Smooth muscle cell (in vitro differentiated cells): ENCODE data around the gene RNF223. TPM values are rescaled to one million over a fixed set of nuclear protein-coding genes. Genes with fewer than 3 reads are reported as not detected.

ENCODE experiments used
- DNase-seq: peaks from one replicate; lab custom pipeline; 2025; ENCODE audit not compliant: unreplicated experiment; lab: John Stamatoyannopoulos, UW
- H2AFZ ChIP-seq: fragments of 200-600 bp; sonication (generic); 2 replicates; pipeline ENCODE4 v1.6.0; 2016; ENCODE audit warnings: antibody characterized with exemption, low read depth, mild to moderate bottlenecking
- H3F3A ChIP-seq: fragments of 200-600 bp; sonication (generic); 2 replicates; pipeline ENCODE4 v1.6.0; 2017; ENCODE audit warnings: antibody characterized with exemption, low read depth
- H3K27ac ChIP-seq: fragments of 200-600 bp; sonication (generic); 2 replicates; pipeline ENCODE4 v1.5.1; 2016; ENCODE audit warnings: low read depth, mild to moderate bottlenecking
- H3K27me3 ChIP-seq: fragments of 200-600 bp; sonication (generic); 2 replicates; pipeline ENCODE4 v1.6.1; 2016; ENCODE audit warnings: low read depth, mild to moderate bottlenecking
- H3K36me3 ChIP-seq: fragments of 200-600 bp; sonication (generic); 2 replicates; pipeline ENCODE4 v1.5.1; 2016; ENCODE audit warnings: low read depth
- H3K4me1 ChIP-seq: fragments of 200-600 bp; sonication (generic); 2 replicates; pipeline ENCODE4 v1.5.1; 2016; ENCODE audit warnings: low read depth
- H3K4me2 ChIP-seq: fragments of 200-600 bp; sonication (generic); 2 replicates; pipeline ENCODE4 v1.6.0; 2016; ENCODE audit warnings: mild to moderate bottlenecking
- H3K4me3 ChIP-seq: fragments of 200-600 bp; sonication (generic); 2 replicates; pipeline ENCODE4 v1.5.1; 2016; ENCODE audit warnings: mild to moderate bottlenecking
- H3K79me2 ChIP-seq: fragments of 200-600 bp; sonication (generic); 2 replicates; pipeline ENCODE4 v1.6.0; 2016; ENCODE audit warnings: low read depth, mild to moderate bottlenecking
- H3K9ac ChIP-seq: fragments of 200-600 bp; sonication (generic); 2 replicates; pipeline ENCODE4 v1.6.0; 2016; ENCODE audit warnings: low read depth
- H3K9me3 ChIP-seq: fragments of 200-600 bp; sonication (generic); replicated peaks from 2 replicates; pipeline ENCODE4 v1.5.1; 2016; ENCODE audit warnings: low read depth
- H4K20me1 ChIP-seq: fragments of 200-600 bp; sonication (generic); 2 replicates; pipeline ENCODE4 v1.6.0; 2016; ENCODE audit warnings: low read depth
- WGBS: methylation state at CpG from one replicate; pipeline ENCODE4 v1.1.7; 2016; ENCODE audit warnings: low lambda C conversion rate; 5-methylcytosine and 5-hydroxymethylcytosine counted together
- polyA plus RNA-seq: library from polyadenylated mRNA; unstranded; fragments of >200 nt; fragmentation: Nextera tagmentation; extraction: Ambion mirVana; gene quantifications from 2 replicates; pipeline ENCODE4 v1.2.1, GENCODE V29; 2016
- total RNA-seq: library from RNA; depleted of rRNA; stranded (reverse); fragments of >200 nt; gene quantifications from 2 replicates; pipeline ENCODE4 v1.2.3, GENCODE V29; 2014
- TF ChIP-seq, protein P1 (sequence below): fragments of 200-600 bp; sonication (generic); IDR thresholded peaks from 2 replicates; pipeline ENCODE4 v1.5.1; 2017; ENCODE audit warnings: borderline replicate concordance, mild to moderate bottlenecking, antibody characterized with exemption; ENCODE audit not compliant: insufficient read depth, poor library complexity, severe bottlenecking

Gene RNF223
- total and polyA plus RNA-seq, 2 experiments from 2014 or later = 1.6 to 4.3 TPM

GRCh38 chr1:1041873-1042272, 32.2 kb downstream of the RNF223 start:
- Histone ChIP-seq H3K79me2 (no peaks in the 10 kb centered on the region), H3K4me1 (peaks cover 10% of the 10 kb centered on the region), H3K36me3 (no peaks in the 10 kb centered on the region), H3K9ac (no peak overlapping the region), H3F3A (no peaks in the 10 kb centered on the region), H3K27me3 (peaks cover 11% of the 10 kb centered on the region), H2AFZ (no peak overlapping the region), H4K20me1 (peaks cover 58% of the 10 kb centered on the region), H3K9me3 (no peaks in the 10 kb centered on the region), H3K4me2 (no peak overlapping the region), H3K27ac (no peak overlapping the region), H3K4me3 (no peak overlapping the region)
- TF ChIP-seq, protein P1, sequence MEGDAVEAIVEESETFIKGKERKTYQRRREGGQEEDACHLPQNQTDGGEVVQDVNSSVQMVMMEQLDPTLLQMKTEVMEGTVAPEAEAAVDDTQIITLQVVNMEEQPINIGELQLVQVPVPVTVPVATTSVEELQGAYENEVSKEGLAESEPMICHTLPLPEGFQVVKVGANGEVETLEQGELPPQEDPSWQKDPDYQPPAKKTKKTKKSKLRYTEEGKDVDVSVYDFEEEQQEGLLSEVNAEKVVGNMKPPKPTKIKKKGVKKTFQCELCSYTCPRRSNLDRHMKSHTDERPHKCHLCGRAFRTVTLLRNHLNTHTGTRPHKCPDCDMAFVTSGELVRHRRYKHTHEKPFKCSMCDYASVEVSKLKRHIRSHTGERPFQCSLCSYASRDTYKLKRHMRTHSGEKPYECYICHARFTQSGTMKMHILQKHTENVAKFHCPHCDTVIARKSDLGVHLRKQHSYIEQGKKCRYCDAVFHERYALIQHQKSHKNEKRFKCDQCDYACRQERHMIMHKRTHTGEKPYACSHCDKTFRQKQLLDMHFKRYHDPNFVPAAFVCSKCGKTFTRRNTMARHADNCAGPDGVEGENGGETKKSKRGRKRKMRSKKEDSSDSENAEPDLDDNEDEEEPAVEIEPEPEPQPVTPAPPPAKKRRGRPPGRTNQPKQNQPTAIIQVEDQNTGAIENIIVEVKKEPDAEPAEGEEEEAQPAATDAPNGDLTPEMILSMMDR = no peak
- DNase-seq = no peak
- WGBS = 94% methylated on average over 25 of the region's 25 CpGs

GRCh38 chr1:1041092-1041523, 33.0 kb downstream of the RNF223 start:
- no peak overlapping the region for H3K9ac ChIP-seq
- no peaks in the 10 kb centered on the region for H3F3A ChIP-seq
- no peak for DNase-seq
- no peak overlapping the region for H2AFZ ChIP-seq
- no peak overlapping the region for H3K4me2 ChIP-seq
- TF ChIP-seq, protein P1 = no peak
- WGBS = 60% methylated on average over 37 of the region's 60 CpGs
- H3K27ac ChIP-seq = no peak overlapping the region
- H3K9me3 ChIP-seq = no peaks in the 10 kb centered on the region
- H3K36me3 ChIP-seq = no peaks in the 10 kb centered on the region
- peaks cover 11% of the 10 kb centered on the region for H3K27me3 ChIP-seq
- H3K79me2 ChIP-seq = no peaks in the 10 kb centered on the region
- H4K20me1 ChIP-seq = peaks cover 65% of the 10 kb centered on the region
- peaks cover 10% of the 10 kb centered on the region for H3K4me1 ChIP-seq
- no peak overlapping the region for H3K4me3 ChIP-seq

DNA sequence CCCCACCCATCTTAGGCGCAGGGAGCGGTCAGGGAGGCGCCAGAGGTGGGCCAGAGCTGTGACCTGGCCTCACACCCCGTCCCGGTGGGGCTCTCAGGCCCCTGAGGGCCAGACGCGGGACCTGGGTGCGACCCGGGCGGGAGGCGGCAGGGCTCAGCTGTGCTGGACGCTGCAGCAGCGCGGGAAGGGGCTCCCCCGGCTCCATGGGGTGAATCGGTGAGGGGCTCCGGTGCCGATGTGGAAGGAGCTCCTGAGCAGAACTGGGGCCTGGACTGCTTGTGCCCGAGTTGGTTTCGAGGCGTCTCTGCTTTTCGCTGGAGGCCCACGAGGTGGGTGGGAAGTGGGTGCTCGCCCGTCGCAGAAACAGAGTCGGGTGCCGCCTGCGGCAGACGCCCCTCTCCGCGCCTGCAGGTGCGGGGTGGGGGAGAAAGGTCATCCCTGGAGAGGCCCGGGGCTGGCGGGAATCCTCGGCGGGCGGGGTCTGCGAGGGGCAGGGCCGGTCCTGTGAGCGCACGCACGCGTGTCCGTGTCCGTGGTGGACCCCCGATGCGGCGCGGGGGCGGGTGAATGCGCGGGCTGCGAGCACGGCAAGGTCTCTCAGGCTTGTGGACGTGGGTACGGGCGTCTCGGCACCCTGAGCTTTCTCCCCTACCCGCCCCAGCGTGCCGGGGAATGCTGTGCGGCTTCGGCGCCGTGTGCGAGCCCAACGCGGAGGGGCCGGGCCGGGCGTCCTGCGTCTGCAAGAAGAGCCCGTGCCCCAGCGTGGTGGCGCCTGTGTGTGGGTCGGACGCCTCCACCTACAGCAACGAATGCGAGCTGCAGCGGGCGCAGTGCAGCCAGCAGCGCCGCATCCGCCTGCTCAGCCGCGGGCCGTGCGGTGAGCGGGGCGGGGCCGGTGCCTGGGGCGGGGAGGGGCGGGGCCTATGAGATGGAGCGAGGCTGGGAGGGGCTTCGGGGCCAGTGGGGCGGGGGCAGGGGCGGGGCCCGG, 33.8 kb downstream of the RNF223 start:
- H3K27ac ChIP-seq = no peak overlapping the region
- H3K79me2 ChIP-seq = no peaks in the 10 kb centered on the region
- H3K36me3 ChIP-seq = no peaks in the 10 kb centered on the region
- H3K27me3 ChIP-seq = peaks cover 11% of the 10 kb centered on the region
- H3K9ac ChIP-seq = no peak overlapping the region
- H3K4me1 ChIP-seq = peaks cover 10% of the 10 kb centered on the region
- peak overlapping the region; percentile 93 for H3K4me2 ChIP-seq
- peaks cover 74% of the 10 kb centered on the region for H4K20me1 ChIP-seq
- no peak overlapping the region for H2AFZ ChIP-seq
- H3F3A ChIP-seq = no peaks in the 10 kb centered on the region
- TF ChIP-seq, protein P1 = no peak
- WGBS = 17% methylated on average over 50 of the region's 99 CpGs
- H3K4me3 ChIP-seq = peak overlapping the region; percentile 48
- peak; percentile 60 for DNase-seq
- no peaks in the 10 kb centered on the region for H3K9me3 ChIP-seq
